Muscle layer of duodenum (tissue), 2 donors: ENCODE results near the gene GGCT.
A peak's percentile ranks its signal among the peaks of the same experiment; 100 is the strongest.

ENCODE experiments used
- H3K27ac ChIP-seq: one replicate; pipeline ENCODE4 v1.7.0; 2013; ENCODE audit warnings: mild to moderate bottlenecking, low read length
- H3K27me3 ChIP-seq: one replicate; pipeline ENCODE4 v1.7.0; 2013; ENCODE audit warnings: low read depth, mild to moderate bottlenecking, control low read depth, low read length
- H3K36me3 ChIP-seq, 2 donors: one replicate each; pipeline ENCODE4 v1.7.0; 2013; ENCODE audit warnings: low read length in 2 of 2, control low read depth in 1 of 2, mild to moderate bottlenecking in 1 of 2; ENCODE audit not compliant: insufficient read depth in 2 of 2, control insufficient read depth in 1 of 2
- H3K4me1 ChIP-seq, 2 donors: one replicate each; pipeline ENCODE4 v1.7.0; 2013; ENCODE audit warnings: low read length in 2 of 2, mild to moderate bottlenecking in 2 of 2, control low read depth in 1 of 2, moderate library complexity in 1 of 2; ENCODE audit not compliant: insufficient read depth in 2 of 2, control insufficient read depth in 1 of 2
- H3K4me3 ChIP-seq, 2 donors: one replicate each; pipeline ENCODE4 v1.7.0; 2013; ENCODE audit warnings: low read length in 2 of 2, low read depth in 1 of 2, mild to moderate bottlenecking in 1 of 2
- H3K9me3 ChIP-seq, 2 donors: one replicate each; pipeline ENCODE4 v1.7.0; 2013; ENCODE audit warnings: low read length in 2 of 2, control low read depth in 1 of 2, mild to moderate bottlenecking in 1 of 2; ENCODE audit not compliant: control insufficient read depth in 1 of 2
- donor health status: healthy.

GGCT gene

GRCh38 chr7:30476459-30477145 is 28.0 kb downstream of the GGCT start:
- H3K4me3 ChIP-seq = peak overlapping the region in 1 of 2 donors; percentile 27
- H3K9me3 ChIP-seq = no peaks in the 10 kb centered on the region
- no peaks in the 10 kb centered on the region for H3K27me3 ChIP-seq
- H3K4me1 ChIP-seq = peaks cover 15 to 27% of the 10 kb centered on the region in 2 donors
- H3K36me3 ChIP-seq = no peaks in the 10 kb centered on the region
- peak overlapping the region; percentile 27 for H3K27ac ChIP-seq

GRCh38 chr7:30475580-30475979 is 29.0 kb downstream of the GGCT start:
- Histone ChIP-seq H3K27me3 (no peaks in the 10 kb centered on the region), H3K4me1 (peaks cover 21 to 34% of the 10 kb centered on the region in 2 donors), H3K36me3 (no peaks in the 10 kb centered on the region), H3K27ac (peak overlapping the region; percentile 33), H3K4me3 (no peak overlapping the region), H3K9me3 (no peaks in the 10 kb centered on the region)

GRCh38 chr7:30474893-30475292 is 29.7 kb downstream of the GGCT start:
- Histone ChIP-seq H3K27me3 (no peaks in the 10 kb centered on the region), H3K9me3 (no peaks in the 10 kb centered on the region), H3K4me1 (peaks cover 21 to 38% of the 10 kb centered on the region in 2 donors), H3K4me3 (no peak overlapping the region), H3K36me3 (no peaks in the 10 kb centered on the region), H3K27ac (peak overlapping the region; percentile 33)

GRCh38 chr7:30474485-30474884 is 30.1 kb downstream of the GGCT start:
- Histone ChIP-seq H3K27me3 (no peaks in the 10 kb centered on the region), H3K9me3 (no peaks in the 10 kb centered on the region), H3K4me1 (peaks cover 25 to 42% of the 10 kb centered on the region in 2 donors), H3K27ac (no peak overlapping the region), H3K36me3 (no peaks in the 10 kb centered on the region), H3K4me3 (no peak overlapping the region)

- H3K27me3 ChIP-seq = no peaks in the 10 kb centered on the region
- H3K9me3 ChIP-seq = no peaks in the 10 kb centered on the region
- H3K27ac ChIP-seq = no peak overlapping the region
- no peak overlapping the region for H3K4me3 ChIP-seq
- peaks cover 31 to 45% of the 10 kb centered on the region in 2 donors for H3K4me1 ChIP-seq
- peaks cover 0 to 2% of the 10 kb centered on the region in 2 donors for H3K36me3 ChIP-seq
Measured at GRCh38 chr7:30473903-30474302, 30.7 kb downstream of the GGCT start.

- H3K4me1 ChIP-seq = peaks cover 34 to 51% of the 10 kb centered on the region in 2 donors
- no peak overlapping the region for H3K27ac ChIP-seq
- H3K27me3 ChIP-seq = no peaks in the 10 kb centered on the region
- H3K4me3 ChIP-seq = no peak overlapping the region
- no peaks in the 10 kb centered on the region for H3K9me3 ChIP-seq
- H3K36me3 ChIP-seq = peaks cover 0 to 3% of the 10 kb centered on the region in 2 donors
Measured at GRCh38 chr7:30472784-30473775, 31.5 kb downstream of the GGCT start.

GRCh38 chr7:30472081-30472783 is 32.4 kb downstream of the GGCT start:
- Histone ChIP-seq H3K27me3 (no peaks in the 10 kb centered on the region), H3K4me1 (peaks cover 32 to 51% of the 10 kb centered on the region in 2 donors), H3K9me3 (no peaks in the 10 kb centered on the region), H3K4me3 (no peak overlapping the region), H3K36me3 (peaks cover 0 to 3% of the 10 kb centered on the region in 2 donors), H3K27ac (peak overlapping the region; percentile 62)

GRCh38 chr7:30471205-30471604 is 33.4 kb downstream of the GGCT start:
- no peaks in the 10 kb centered on the region for H3K27me3 ChIP-seq
- H3K27ac ChIP-seq = peak overlapping the region; percentile 62
- peaks cover 30 to 41% of the 10 kb centered on the region in 2 donors for H3K4me1 ChIP-seq
- H3K36me3 ChIP-seq = peaks cover 0 to 3% of the 10 kb centered on the region in 2 donors
- no peaks in the 10 kb centered on the region for H3K9me3 ChIP-seq
- H3K4me3 ChIP-seq = peak overlapping the region in 1 of 2 donors; percentile 31

- Histone ChIP-seq H3K4me1 (peaks cover 35 to 43% of the 10 kb centered on the region in 2 donors), H3K9me3 (no peaks in the 10 kb centered on the region), H3K27me3 (no peaks in the 10 kb centered on the region), H3K4me3 (peak overlapping the region in 1 of 2 donors; percentile 31), H3K36me3 (peaks cover 0 to 3% of the 10 kb centered on the region in 2 donors), H3K27ac (peak overlapping the region; percentile 89)
Measured at GRCh38 chr7:30470771-30471170, 33.9 kb downstream of the GGCT start.

- H3K27me3 ChIP-seq = no peaks in the 10 kb centered on the region
- no peaks in the 10 kb centered on the region for H3K9me3 ChIP-seq
- peak overlapping the region; percentile 89 for H3K27ac ChIP-seq
- H3K4me3 ChIP-seq = peak overlapping the region; percentile 2 to 27
- peaks cover 0 to 3% of the 10 kb centered on the region in 2 donors for H3K36me3 ChIP-seq
- peaks cover 35 to 47% of the 10 kb centered on the region in 2 donors for H3K4me1 ChIP-seq
Measured at GRCh38 chr7:30470163-30470770, 34.4 kb downstream of the GGCT start.
